ENCODE data around the gene STK17A.

STK17A gene

DNA sequence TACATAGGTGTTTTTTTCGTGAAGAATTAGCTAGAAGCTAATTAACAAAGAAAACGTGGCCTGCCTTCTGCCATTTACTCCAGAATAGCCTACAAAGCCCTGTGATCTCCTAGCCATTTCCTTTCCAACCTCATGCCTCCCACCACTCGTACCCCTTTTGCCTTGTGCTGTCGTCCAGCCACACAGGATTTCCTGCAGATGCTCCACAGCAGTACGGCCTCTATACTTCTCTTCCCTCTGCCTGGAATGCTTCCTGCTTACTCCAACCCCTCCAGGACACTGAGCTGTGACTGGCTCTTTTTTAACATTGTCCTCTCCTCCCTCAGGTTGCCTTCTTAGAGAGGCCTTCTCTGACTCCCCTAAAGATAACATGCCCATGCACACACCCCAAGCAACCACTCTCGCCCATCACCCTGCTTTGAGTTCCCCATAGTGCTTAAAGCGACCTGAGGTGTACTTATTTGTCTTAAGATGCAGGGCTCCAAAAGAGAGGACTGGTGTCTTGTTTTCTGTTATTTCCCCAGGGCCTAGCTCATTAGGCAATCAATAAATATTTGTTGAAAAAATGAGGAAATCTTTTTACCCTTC lies 32.7 kb downstream of the STK17A start:
- no peak for DNase-seq
- Histone ChIP-seq H3K4me3 (ENCODE audit: low read depth, low read length) (no peak overlapping the region), H3K4me1 (peaks cover 3% of the 10 kb centered on the region), H3K9me3 (no peaks in the 10 kb centered on the region), H3K27me3 (no peaks in the 10 kb centered on the region), H3K36me3 (no peaks in the 10 kb centered on the region; the same call in none of the 2 replicates)
- TF ChIP-seq, protein P1, sequence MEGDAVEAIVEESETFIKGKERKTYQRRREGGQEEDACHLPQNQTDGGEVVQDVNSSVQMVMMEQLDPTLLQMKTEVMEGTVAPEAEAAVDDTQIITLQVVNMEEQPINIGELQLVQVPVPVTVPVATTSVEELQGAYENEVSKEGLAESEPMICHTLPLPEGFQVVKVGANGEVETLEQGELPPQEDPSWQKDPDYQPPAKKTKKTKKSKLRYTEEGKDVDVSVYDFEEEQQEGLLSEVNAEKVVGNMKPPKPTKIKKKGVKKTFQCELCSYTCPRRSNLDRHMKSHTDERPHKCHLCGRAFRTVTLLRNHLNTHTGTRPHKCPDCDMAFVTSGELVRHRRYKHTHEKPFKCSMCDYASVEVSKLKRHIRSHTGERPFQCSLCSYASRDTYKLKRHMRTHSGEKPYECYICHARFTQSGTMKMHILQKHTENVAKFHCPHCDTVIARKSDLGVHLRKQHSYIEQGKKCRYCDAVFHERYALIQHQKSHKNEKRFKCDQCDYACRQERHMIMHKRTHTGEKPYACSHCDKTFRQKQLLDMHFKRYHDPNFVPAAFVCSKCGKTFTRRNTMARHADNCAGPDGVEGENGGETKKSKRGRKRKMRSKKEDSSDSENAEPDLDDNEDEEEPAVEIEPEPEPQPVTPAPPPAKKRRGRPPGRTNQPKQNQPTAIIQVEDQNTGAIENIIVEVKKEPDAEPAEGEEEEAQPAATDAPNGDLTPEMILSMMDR (IDR thresholded peaks at IDR 0.05; ENCODE audit: low read depth, low read length) = no peak

DNA sequence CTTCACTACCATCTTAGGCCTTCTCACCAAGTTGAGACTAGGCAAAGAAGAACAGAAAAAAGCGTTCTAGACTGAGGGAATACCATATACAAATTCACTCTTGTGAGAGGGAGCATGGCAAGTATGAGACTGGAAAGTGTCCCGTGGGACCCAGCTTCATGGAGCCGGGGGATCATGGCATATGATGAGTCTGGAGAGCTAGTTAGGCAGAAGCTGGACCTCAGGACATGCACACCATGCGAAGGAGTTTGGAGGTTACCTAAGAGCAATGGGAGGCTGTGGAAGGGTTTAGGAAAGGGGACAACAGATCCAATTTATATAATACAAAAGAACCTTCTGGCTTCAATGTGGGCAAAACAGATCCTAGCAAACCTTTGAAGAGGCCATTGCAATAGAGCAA lies 34.1 kb downstream of the STK17A start:
- H3K9me3 ChIP-seq = no peaks in the 10 kb centered on the region
- peaks cover 3% of the 10 kb centered on the region for H3K4me1 ChIP-seq
- no peak overlapping the region for H3K4me3 ChIP-seq (ENCODE audit: low read depth, low read length)
- H3K27me3 ChIP-seq = no peaks in the 10 kb centered on the region
- no peaks in the 10 kb centered on the region; the same call in none of the 2 replicates for H3K36me3 ChIP-seq
- TF ChIP-seq, protein P1 (IDR thresholded peaks at IDR 0.05; ENCODE audit: low read depth, low read length) = no peak
- no peak for DNase-seq

DNA sequence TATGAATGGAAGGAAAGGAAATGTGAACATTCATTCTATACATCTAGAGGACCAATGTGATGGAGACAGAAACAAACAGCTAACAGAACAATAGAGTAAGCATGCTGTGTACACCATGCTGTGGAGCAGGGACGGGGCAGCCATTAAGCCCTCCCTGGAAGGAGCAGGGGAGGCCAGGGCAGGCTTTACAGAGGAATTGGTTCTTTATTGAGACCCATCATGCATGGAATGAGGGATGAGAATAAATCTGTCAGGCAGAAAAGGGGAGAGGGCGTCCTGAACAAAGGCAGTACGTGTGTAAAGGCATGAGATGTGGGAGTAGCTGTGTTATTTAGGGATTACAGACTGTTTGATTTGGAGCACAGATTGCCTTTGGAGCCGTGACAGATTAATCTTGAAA lies 35.2 kb downstream of the STK17A start:
- Histone ChIP-seq H3K4me3 (ENCODE audit: low read depth, low read length) (no peak overlapping the region), H3K9me3 (no peaks in the 10 kb centered on the region), H3K27me3 (no peaks in the 10 kb centered on the region), H3K36me3 (no peaks in the 10 kb centered on the region; the same call in 1 of the 2 replicates), H3K4me1 (no peaks in the 10 kb centered on the region)
- TF ChIP-seq, protein P1 (IDR thresholded peaks at IDR 0.05; ENCODE audit: low read depth, low read length) = no peak
- DNase-seq = no peak

DNA sequence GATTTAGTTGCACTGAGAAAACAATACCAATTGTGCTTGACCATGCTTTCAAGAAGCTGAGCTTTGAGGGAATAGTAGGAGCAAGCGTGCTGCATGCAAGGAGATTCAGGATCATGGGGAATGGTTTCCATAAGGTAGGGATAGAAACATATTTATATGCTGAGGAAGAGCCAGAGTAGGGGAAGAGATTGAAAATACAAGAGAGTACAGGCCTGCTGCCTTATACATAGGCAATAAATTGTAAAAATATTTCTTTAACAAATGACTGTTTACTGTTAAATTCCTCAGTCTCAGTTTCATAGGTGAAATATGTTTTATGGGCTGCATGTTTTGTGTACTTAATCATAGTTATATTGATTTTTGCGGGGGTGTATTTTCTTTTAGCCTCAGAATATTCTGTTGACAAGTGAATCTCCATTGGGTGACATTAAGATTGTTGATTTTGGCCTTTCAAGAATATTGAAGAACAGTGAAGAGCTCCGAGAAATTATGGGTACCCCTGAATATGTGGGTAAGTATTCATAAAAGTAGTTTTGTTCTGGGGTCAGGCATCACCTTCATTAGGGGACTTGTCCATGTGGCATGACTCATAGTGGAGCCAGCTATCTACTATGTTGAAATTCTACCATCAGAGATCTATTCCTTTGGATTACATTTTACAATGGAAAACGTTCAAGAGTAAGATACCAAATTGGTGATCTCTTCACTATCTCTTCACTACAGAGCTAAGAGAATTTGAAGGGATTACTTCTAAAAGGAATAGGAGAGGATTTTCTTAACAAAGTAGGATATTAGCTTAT lies 36.5 kb downstream of the STK17A start:
- H3K27me3 ChIP-seq = no peaks in the 10 kb centered on the region
- no peak overlapping the region for H3K4me3 ChIP-seq (ENCODE audit: low read depth, low read length)
- DNase-seq = no peak
- TF ChIP-seq, protein P1 (IDR thresholded peaks at IDR 0.05; ENCODE audit: low read depth, low read length) = no peak
- H3K9me3 ChIP-seq = no peaks in the 10 kb centered on the region
- no peaks in the 10 kb centered on the region for H3K4me1 ChIP-seq
- peaks cover 5% of the 10 kb centered on the region for H3K36me3 ChIP-seq

DNA sequence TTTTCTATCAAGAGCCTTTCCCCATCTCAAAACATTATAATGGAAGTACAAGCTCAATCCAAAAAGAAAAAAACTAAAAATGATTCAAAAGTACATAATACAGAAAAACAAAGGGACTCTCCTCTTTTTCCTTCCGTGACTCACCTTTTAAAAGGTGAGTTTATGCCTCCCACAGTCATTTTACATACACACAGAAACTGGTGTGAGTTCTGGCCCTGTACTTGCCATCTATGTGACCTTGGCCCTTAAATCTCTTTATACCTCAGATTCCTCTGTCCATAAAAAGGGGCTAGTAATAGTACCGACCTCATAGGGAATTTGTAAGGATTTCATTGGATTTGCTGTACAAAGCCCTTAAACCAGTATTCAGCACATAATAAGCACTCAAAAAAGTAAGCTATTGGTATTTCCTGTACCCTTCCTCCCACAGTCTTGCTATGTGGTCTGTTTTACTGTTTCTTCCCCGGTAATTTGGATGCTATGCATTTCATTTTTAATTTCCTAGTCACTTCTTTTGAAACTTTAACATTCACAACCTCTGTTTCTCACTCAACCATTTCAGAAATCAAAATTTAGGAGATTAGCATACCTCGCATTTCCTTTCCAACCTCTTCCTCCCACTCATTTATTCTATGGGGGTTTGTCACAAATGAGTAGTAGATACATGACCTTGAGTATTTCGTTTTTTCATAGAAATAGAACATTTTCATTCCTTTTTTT lies 39.0 kb downstream of the STK17A start:
- H3K27me3 ChIP-seq = no peaks in the 10 kb centered on the region
- H3K4me3 ChIP-seq (ENCODE audit: low read depth, low read length) = no peak overlapping the region
- peaks cover 13% of the 10 kb centered on the region for H3K36me3 ChIP-seq
- no peaks in the 10 kb centered on the region for H3K9me3 ChIP-seq
- no peaks in the 10 kb centered on the region for H3K4me1 ChIP-seq
- DNase-seq = no peak
- TF ChIP-seq, protein P1 (IDR thresholded peaks at IDR 0.05; ENCODE audit: low read depth, low read length) = no peak

All from BE2C (cell line).